Thyroid gland (tissue), 4 donors: ENCODE results near the gene CUL3.

Source experiments
- POLR2A ChIP-seq, 2 donors: fragments of 450-650 bp; IDR thresholded peaks; one replicate each; pipeline ENCODE4 v1.6.1; 2017; ENCODE audit warnings: antibody characterized with exemption in 2 of 2, mild to moderate bottlenecking in 2 of 2, moderate library complexity in 1 of 2
- TF ChIP-seq, protein P1 (sequence below), 6 experiments: fragments of 200-600 bp in 3 of 6; fragments of 450-650 bp in 3 of 6; sonication (generic) in 3 of 6; IDR thresholded peaks; one replicate each; pipeline ENCODE4 v1.5.1; 2016 to 2019; ENCODE audit warnings: antibody characterized with exemption in 6 of 6, mild to moderate bottlenecking in 2 of 6, inconsistent platforms in 1 of 6, moderate library complexity in 1 of 6

DNA sequence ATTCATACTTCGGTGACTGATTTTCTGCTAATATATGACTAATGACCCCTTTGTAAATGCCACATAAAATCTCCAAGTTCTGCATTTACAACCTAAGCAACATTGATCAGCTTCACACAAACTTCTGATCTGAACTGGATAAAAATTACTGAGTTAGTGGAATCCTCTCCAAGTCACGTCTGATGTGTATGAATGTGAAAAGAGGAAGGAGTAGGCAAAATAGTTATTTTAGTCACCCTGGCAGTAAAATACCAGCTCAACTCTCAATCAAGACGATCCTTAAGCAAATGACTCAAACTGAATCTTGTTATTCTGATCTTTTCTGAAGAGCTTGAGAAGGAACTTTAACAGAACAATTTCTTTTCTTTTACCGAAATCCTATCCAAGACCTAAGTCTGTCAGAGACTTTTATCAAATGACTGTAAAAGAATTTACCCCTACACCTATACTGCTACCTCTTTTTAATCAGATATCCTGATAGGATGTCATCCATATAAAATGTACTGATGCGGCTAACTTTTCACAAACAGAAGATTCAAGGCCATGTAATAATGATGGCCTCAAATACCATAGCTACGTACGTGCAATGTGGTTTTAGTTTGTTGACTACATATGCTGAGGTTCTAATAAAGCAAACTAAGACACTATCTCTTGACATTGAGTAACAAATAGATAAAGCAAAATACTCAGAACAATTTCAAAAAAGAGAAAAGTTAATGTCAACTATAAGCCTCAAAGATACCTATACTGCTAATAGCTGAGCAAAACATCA, 23.7 kb downstream of the CUL3 start:
- TF ChIP-seq, protein P1, sequence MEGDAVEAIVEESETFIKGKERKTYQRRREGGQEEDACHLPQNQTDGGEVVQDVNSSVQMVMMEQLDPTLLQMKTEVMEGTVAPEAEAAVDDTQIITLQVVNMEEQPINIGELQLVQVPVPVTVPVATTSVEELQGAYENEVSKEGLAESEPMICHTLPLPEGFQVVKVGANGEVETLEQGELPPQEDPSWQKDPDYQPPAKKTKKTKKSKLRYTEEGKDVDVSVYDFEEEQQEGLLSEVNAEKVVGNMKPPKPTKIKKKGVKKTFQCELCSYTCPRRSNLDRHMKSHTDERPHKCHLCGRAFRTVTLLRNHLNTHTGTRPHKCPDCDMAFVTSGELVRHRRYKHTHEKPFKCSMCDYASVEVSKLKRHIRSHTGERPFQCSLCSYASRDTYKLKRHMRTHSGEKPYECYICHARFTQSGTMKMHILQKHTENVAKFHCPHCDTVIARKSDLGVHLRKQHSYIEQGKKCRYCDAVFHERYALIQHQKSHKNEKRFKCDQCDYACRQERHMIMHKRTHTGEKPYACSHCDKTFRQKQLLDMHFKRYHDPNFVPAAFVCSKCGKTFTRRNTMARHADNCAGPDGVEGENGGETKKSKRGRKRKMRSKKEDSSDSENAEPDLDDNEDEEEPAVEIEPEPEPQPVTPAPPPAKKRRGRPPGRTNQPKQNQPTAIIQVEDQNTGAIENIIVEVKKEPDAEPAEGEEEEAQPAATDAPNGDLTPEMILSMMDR (IDR thresholded peaks at IDR 0.05): no peak
- no peak for TF ChIP-seq POLR2A (IDR thresholded peaks at IDR 0.05)
